Measurements from ENCODE around the gene SFMBT1.

The SFMBT1 gene

DNA sequence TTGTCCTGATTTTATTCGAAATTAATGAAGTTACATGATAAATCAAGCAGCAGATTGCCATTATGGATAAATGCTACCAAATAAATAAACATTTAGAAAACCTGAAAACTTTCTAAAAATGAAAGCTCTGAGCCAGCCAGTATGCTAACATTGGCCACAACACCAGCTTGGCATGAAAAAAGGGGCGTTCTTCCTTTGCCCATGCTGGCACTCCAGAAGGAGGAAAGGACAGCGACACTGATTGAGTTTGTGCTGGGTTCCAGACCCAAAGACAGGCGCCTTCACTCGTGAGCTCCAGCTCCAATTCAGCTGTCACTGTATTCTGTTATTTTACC is 153.6 kb downstream of the SFMBT1 start:
- Histone ChIP-seq H3K4me3 (ENCODE audit: insufficient read depth, low read length, poor library complexity, severe bottlenecking) (no peak overlapping the region), H3K9ac (ENCODE audit: low read length) (no peak overlapping the region), H3K9me2 (replicated peaks; ENCODE audit: insufficient read depth, low read length) (no peaks in the 10 kb centered on the region), H4K20me1 (ENCODE audit: low read depth, low read length) (no peaks in the 10 kb centered on the region), H2AFZ (ENCODE audit: low read depth, low read length, severe bottlenecking) (no peak overlapping the region), H3K79me2 (ENCODE audit: insufficient read depth, low read length) (no peaks in the 10 kb centered on the region), H3K9me3 (ENCODE audit: insufficient read depth, low read length) (no peaks in the 10 kb centered on the region), H3K4me2 (ENCODE audit: low read depth, low read length, poor library complexity, severe bottlenecking) (no peak overlapping the region), H3K27ac (ENCODE audit: low read depth, low read length) (no peak overlapping the region), H3K27me3 (ENCODE audit: low read length) (no peaks in the 10 kb centered on the region), H3K36me3 (ENCODE audit: low read length) (no peaks in the 10 kb centered on the region), H3F3A (ENCODE audit: insufficient read depth) (no peaks in the 10 kb centered on the region)
- no peak for TF ChIP-seq EZH2phosphoT487 (conservative IDR thresholded peaks at IDR 0.05; ENCODE audit: low read length)
- TF ChIP-seq, protein P1, sequence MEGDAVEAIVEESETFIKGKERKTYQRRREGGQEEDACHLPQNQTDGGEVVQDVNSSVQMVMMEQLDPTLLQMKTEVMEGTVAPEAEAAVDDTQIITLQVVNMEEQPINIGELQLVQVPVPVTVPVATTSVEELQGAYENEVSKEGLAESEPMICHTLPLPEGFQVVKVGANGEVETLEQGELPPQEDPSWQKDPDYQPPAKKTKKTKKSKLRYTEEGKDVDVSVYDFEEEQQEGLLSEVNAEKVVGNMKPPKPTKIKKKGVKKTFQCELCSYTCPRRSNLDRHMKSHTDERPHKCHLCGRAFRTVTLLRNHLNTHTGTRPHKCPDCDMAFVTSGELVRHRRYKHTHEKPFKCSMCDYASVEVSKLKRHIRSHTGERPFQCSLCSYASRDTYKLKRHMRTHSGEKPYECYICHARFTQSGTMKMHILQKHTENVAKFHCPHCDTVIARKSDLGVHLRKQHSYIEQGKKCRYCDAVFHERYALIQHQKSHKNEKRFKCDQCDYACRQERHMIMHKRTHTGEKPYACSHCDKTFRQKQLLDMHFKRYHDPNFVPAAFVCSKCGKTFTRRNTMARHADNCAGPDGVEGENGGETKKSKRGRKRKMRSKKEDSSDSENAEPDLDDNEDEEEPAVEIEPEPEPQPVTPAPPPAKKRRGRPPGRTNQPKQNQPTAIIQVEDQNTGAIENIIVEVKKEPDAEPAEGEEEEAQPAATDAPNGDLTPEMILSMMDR (IDR thresholded peaks at IDR 0.05; ENCODE audit: insufficient read depth, low read length, poor library complexity, severe bottlenecking): no peak

GRCh38 chr3:52891615-52892081 is 154.2 kb downstream of the SFMBT1 start:
- H3F3A ChIP-seq (ENCODE audit: insufficient read depth): no peaks in the 10 kb centered on the region
- H3K27me3 ChIP-seq (ENCODE audit: low read length): no peaks in the 10 kb centered on the region
- no peak overlapping the region for H3K4me2 ChIP-seq (ENCODE audit: low read depth, low read length, poor library complexity, severe bottlenecking)
- no peak overlapping the region for H3K9ac ChIP-seq (ENCODE audit: low read length)
- H3K9me2 ChIP-seq (replicated peaks; ENCODE audit: insufficient read depth, low read length): no peaks in the 10 kb centered on the region
- H4K20me1 ChIP-seq (ENCODE audit: low read depth, low read length): no peaks in the 10 kb centered on the region
- TF ChIP-seq, protein P1 (IDR thresholded peaks at IDR 0.05; ENCODE audit: insufficient read depth, low read length, poor library complexity, severe bottlenecking): no peak
- no peak for TF ChIP-seq EZH2phosphoT487 (conservative IDR thresholded peaks at IDR 0.05; ENCODE audit: low read length)
- H3K79me2 ChIP-seq (ENCODE audit: insufficient read depth, low read length): no peaks in the 10 kb centered on the region
- no peaks in the 10 kb centered on the region for H3K36me3 ChIP-seq (ENCODE audit: low read length)
- H3K9me3 ChIP-seq (ENCODE audit: insufficient read depth, low read length): no peaks in the 10 kb centered on the region
- H3K4me3 ChIP-seq (ENCODE audit: insufficient read depth, low read length, poor library complexity, severe bottlenecking): no peak overlapping the region
- no peak overlapping the region for H2AFZ ChIP-seq (ENCODE audit: low read depth, low read length, severe bottlenecking)
- H3K27ac ChIP-seq (ENCODE audit: low read depth, low read length): no peak overlapping the region

GRCh38 chr3:52891164-52891563 is 154.7 kb downstream of the SFMBT1 start:
- Histone ChIP-seq H3F3A (ENCODE audit: insufficient read depth) (no peaks in the 10 kb centered on the region), H3K27me3 (ENCODE audit: low read length) (no peaks in the 10 kb centered on the region), H3K36me3 (ENCODE audit: low read length) (no peaks in the 10 kb centered on the region), H3K9me3 (ENCODE audit: insufficient read depth, low read length) (no peaks in the 10 kb centered on the region), H3K4me2 (ENCODE audit: low read depth, low read length, poor library complexity, severe bottlenecking) (no peak overlapping the region), H3K4me3 (ENCODE audit: insufficient read depth, low read length, poor library complexity, severe bottlenecking) (no peak overlapping the region), H4K20me1 (ENCODE audit: low read depth, low read length) (no peaks in the 10 kb centered on the region), H2AFZ (ENCODE audit: low read depth, low read length, severe bottlenecking) (no peak overlapping the region), H3K27ac (ENCODE audit: low read depth, low read length) (no peak overlapping the region), H3K79me2 (ENCODE audit: insufficient read depth, low read length) (no peaks in the 10 kb centered on the region), H3K9me2 (replicated peaks; ENCODE audit: insufficient read depth, low read length) (no peaks in the 10 kb centered on the region), H3K9ac (ENCODE audit: low read length) (no peak overlapping the region)
- TF ChIP-seq, protein P1 (IDR thresholded peaks at IDR 0.05; ENCODE audit: insufficient read depth, low read length, poor library complexity, severe bottlenecking): no peak
- no peak for TF ChIP-seq EZH2phosphoT487 (conservative IDR thresholded peaks at IDR 0.05; ENCODE audit: low read length)

All from SU-DHL-6 (cell line).